ENCODE data around the gene ZXDC.

ZXDC gene

GRCh38 chr3:126454437-126455198, 21.1 kb downstream of the ZXDC start:
- DNase-seq (ENCODE audit: low read depth in 1 of 2, low spot score in 1 of 2) = no peak

GRCh38 chr3:126454025-126454424, 21.7 kb downstream of the ZXDC start:
- DNase-seq (ENCODE audit: low read depth in 1 of 2, low spot score in 1 of 2) = no peak

GRCh38 chr3:126452213-126452612, 23.5 kb downstream of the ZXDC start:
- DNase-seq (ENCODE audit: low read depth in 1 of 2, low spot score in 1 of 2) = no peak

DNA sequence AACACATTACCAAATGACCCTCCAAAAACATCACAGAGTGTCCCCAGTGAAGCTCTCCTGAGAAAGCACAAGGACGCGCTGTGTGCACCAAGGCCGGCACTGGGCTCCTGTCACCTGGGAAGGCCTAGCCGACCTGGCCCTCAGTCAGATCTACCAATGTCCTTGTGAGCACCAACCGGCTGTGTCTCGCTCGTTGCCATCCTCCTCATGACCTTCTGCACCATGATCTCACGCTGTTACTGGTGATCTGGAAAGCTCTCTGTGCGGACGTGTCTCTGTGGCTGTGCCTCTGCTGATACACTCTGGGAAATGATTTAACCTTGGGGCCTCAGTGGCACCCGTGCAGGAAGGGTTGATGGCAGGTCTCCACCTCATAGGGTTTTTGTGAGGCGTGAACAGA, 24.2 kb downstream of the ZXDC start:
- no peak for DNase-seq (ENCODE audit: low read depth in 1 of 2, low spot score in 1 of 2)

- DNase-seq (ENCODE audit: low read depth in 1 of 2, low spot score in 1 of 2) = no peak
These were observed 24.9 kb downstream of the ZXDC start for GRCh38 chr3:126450744-126451143.

DNA sequence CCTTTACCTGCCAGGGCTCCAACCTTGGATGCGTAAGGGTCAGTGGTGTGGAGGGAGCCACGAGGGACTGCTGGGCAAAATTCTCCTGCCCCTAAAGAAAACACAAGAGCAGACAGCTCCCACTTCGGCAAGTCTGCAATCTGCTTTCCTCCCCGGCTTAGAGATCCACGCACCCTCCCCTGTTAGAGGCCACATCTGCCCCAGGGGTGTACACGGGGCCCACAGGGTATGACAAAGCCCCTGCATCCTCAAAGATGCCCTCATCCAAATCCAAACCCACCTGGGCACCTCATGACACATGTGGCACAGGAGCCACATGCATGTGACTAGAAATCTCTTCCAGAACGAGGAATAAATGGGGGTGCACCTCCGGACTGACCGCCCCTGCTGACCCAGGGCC, 25.5 kb downstream of the ZXDC start:
- no peak for DNase-seq (ENCODE audit: low read depth in 1 of 2, low spot score in 1 of 2)

DNA sequence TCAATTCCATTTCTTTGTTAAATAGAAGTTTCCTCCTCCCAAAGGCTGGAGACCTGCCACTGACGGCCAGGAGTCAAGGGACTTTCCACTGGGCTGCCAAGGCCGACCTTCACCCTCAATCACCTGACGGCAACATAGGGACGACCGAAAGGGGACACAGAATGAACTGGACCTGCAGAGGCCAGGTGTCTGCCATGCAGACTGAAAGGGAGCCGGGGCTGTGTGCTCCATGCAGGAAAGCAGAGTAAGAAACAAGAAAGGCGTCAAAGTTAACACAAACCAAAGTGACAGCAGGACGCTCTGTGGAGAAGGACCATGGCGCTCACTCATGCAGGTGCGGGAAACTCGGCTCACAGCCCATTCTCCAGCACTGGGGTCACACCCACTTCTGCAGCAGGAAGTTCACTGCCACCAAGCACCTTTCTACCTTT, 26.1 kb downstream of the ZXDC start:
- no peak for DNase-seq (ENCODE audit: low read depth in 1 of 2, low spot score in 1 of 2)

GRCh38 chr3:126448893-126449180, 26.9 kb downstream of the ZXDC start:
- DNase-seq (ENCODE audit: low read depth in 1 of 2, low spot score in 1 of 2) = no peak

GRCh38 chr3:126448136-126448892, 27.4 kb downstream of the ZXDC start:
- DNase-seq (ENCODE audit: low read depth in 1 of 2, low spot score in 1 of 2) = no peak

GRCh38 chr3:126447456-126448106, 28.1 kb downstream of the ZXDC start:
- no peak for DNase-seq (ENCODE audit: low read depth in 1 of 2, low spot score in 1 of 2)

GRCh38 chr3:126446791-126447190, 28.9 kb downstream of the ZXDC start:
- DNase-seq (ENCODE audit: low read depth in 1 of 2, low spot score in 1 of 2) = no peak

GRCh38 chr3:126446301-126446700, 29.4 kb downstream of the ZXDC start:
- no peak for DNase-seq (ENCODE audit: low read depth in 1 of 2, low spot score in 1 of 2)

GRCh38 chr3:126445506-126445905, 30.2 kb downstream of the ZXDC start:
- no peak for DNase-seq (ENCODE audit: low read depth in 1 of 2, low spot score in 1 of 2)

GRCh38 chr3:126442856-126443242, 32.8 kb downstream of the ZXDC start:
- DNase-seq (ENCODE audit: low read depth in 1 of 2, low spot score in 1 of 2) = no peak

DNA sequence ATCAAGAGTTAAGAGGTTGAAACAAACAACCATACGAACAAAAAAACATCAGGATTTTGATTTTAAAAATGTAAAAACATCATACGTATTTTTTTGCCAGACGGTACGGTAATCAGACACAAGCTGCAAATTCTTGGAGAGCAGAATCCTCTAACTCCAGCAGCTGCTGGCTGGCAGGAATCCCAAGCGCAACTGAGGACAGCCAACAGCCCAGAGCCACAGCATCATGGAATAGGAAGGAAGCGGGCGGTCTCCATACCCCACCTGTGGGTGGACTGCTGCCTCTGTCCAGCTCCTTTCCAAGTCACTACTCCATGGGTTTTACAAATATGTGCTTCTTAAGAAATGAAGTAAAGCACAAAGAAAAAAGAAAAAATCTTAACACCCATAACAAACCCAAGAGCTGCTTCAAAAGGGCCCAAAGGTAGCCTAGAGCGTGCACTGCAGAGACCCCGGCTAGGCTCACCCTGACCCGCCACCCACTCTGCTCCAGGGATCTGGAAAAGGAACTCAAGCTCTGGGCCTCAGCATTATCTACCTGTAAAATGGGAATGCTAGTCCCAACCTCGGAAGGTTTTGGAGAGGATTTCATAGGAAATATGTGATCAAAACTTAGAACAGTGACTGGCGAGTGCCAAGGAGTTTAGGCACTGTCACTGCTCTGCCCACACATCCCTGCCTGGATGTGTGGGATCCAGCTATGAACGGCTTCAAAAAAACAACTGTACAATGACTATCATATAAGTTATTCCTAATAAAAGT, 33.4 kb downstream of the ZXDC start:
- DNase-seq (ENCODE audit: low read depth in 1 of 2, low spot score in 1 of 2) = no peak

GRCh38 chr3:126441256-126441880, 34.3 kb downstream of the ZXDC start:
- no peak for DNase-seq (ENCODE audit: low read depth in 1 of 2, low spot score in 1 of 2)

- no peak for DNase-seq (ENCODE audit: low read depth in 1 of 2, low spot score in 1 of 2)
These were observed 35.0 kb downstream of the ZXDC start for GRCh38 chr3:126440709-126440995.

DNA sequence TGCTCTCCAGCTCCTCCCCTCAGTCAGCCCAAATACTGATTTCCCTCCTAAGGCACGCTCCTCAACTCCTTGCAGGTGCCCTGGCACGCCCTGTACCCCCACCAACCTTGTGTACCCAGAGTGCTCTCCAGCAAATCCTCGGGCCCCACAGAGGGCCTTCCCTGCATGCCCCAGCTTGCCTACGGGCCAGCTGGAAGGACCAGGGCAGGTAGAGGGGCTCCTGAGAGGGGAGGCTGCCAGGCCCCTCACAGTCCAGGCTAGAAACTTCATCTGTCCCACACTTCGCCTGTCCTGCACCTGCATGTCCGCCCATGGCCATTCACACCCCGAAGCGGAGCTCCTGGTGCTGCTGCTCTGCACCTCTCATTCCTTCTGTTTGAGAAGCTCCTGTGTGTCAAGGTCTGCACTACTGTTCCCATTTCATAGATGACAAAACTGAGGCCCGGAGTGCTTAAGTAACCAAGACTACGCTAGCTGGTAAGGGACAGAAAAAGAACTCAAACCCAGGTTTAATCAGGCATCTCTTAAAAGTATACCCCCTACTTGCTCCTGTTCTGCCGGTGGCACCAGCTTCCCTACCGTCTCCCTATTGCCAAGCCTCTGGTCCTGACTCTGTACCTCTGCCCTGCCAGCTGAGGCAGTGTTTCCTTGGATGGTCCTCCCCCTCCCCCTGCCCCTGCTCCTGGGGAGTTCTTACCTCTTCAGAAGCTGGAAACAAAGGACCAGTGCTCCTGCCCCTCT, 35.6 kb downstream of the ZXDC start:
- DNase-seq (ENCODE audit: low read depth in 1 of 2, low spot score in 1 of 2) = no peak

DNA sequence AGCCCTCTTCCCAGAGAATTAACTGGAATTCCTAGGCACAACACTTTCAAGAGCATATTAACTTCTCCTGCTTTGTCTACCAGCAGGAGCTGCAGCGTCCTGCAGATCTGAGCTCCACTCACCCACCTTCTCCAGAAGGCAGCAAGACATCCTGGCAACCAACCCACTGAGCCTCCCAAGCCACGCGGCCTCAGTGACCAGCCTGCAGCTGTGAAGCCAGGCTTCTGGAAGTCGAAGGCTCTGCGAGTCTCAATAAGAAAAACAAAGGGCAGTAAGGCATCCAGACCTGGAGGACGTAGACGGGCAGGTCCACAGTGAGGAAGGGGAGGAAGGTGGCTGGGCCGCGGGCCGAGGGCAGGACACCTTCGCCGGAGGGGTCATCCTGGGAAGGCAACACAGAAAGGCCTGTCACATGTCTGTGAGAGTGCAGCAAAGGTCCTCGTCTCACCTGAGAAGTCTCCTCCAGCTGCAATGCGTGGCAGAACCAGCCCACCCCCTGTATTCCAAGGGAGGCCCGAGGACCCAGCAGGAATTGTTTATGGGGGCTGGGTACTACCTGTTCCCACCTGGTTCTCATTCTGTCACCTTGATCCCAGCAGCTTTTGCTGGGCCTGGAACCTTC, 36.2 kb downstream of the ZXDC start:
- no peak for DNase-seq (ENCODE audit: low read depth in 1 of 2, low spot score in 1 of 2)

GRCh38 chr3:126438746-126439145, 36.9 kb downstream of the ZXDC start:
- DNase-seq (ENCODE audit: low read depth in 1 of 2, low spot score in 1 of 2) = no peak
